HCT116 (cell line): Measurements from ENCODE around the gene ANKRD44. TPM values are rescaled to one million over a fixed set of nuclear protein-coding genes. Genes with fewer than 3 reads are reported as not detected.

ENCODE experiments used
- ATAC-seq: fragments of 200-7000 bp; cut with Tn5 transposase; 2 replicates; pipeline ENCODE4 v1.9.1; 2020; ENCODE audit warnings: mild to moderate bottlenecking, moderate library complexity
- BruUV-seq: library from RNA; stranded (reverse); fragments of 400-500 nt; replicated peaks from 2 replicates; lab custom pipeline; 2021; lab: Mats Ljungman, UMichigan
- CTCF ChIA-PET: fragments of 300-600 bp; sonication (Branson Sonifier 250); formaldehyde crosslinking; loops from one replicate; lab custom pipeline; 2021; ENCODE audit warnings: antibody characterized with exemption; lab: Charles Lee
- POLR2A ChIA-PET: fragments of 300-600, 350-600 bp; sonication (Branson Sonifier 250); formaldehyde crosslinking; loops from one replicate; lab custom pipeline; 2021; ENCODE audit warnings: antibody characterized with exemption; lab: Charles Lee
- RAD21 ChIA-PET, 2 experiments: fragments of 300-600 bp; sonication (Branson Sonifier 250); formaldehyde crosslinking; loops; one replicate each; lab custom pipeline; 2023; ENCODE audit warnings: low total read pairs in 2 of 2; ENCODE audit not compliant: uncharacterized antibody in 2 of 2, unreplicated experiment in 2 of 2, low non-redundant PET in 1 of 2; lab: Charles Lee
- DNase-seq: peaks from one replicate; pipeline ENCODE4 v3.0.0-alpha.2; 2010; ENCODE audit warnings: low read depth, low spot score
- H2AFZ ChIP-seq: fragments of 200-600 bp; shearing (Covaris generic), sonication (generic); 2 replicates; pipeline ENCODE4 v1.6.1; 2017; ENCODE audit warnings: low read depth, mixed run types, mixed read lengths, antibody characterized with exemption, low read length; ENCODE audit not compliant: poor library complexity, severe bottlenecking
- H3K27ac ChIP-seq: 2 replicates; pipeline ENCODE4 v1.5.1; 2012; ENCODE audit warnings: low read depth, low read length
- H3K27me3 ChIP-seq: fragments of 200-600 bp; sonication (generic); 2 replicates; pipeline ENCODE4 v1.6.1; 2016; ENCODE audit warnings: mixed run types, low read length, mixed read lengths; ENCODE audit not compliant: insufficient read depth
- H3K36me3 ChIP-seq, 2 experiments: fragments of 200-500 bp in 1 of 2; fragments of 200-600 bp in 1 of 2; sonication (Bioruptor generic) in 1 of 2; sonication (generic) in 1 of 2; 2 replicates each; pipeline versions ENCODE4 v1.5.1 to v1.6.1; 2014 to 2016; ENCODE audit warnings: low read length in 2 of 2, inconsistent platforms in 1 of 2, mixed read lengths in 1 of 2, mixed run types in 1 of 2; ENCODE audit not compliant: insufficient read depth in 2 of 2, control insufficient read depth in 1 of 2
- H3K4me1 ChIP-seq, 2 experiments: fragments of 200-600 bp in 1 of 2; sonication (generic) in 1 of 2; 2 replicates each; pipeline versions ENCODE4 v1.5.1 to v1.6.1; 2012 to 2017; ENCODE audit warnings: low read length in 2 of 2, inconsistent platforms in 1 of 2, mild to moderate bottlenecking in 1 of 2, mixed read lengths in 1 of 2, mixed run types in 1 of 2, moderate library complexity in 1 of 2; ENCODE audit not compliant: insufficient read depth in 2 of 2, control insufficient read depth in 1 of 2
- H3K4me2 ChIP-seq: fragments of 200-600 bp; sonication (generic); 2 replicates; pipeline ENCODE4 v1.6.1; 2017; ENCODE audit warnings: mixed run types, low read length, mixed read lengths
- H3K4me3 ChIP-seq, 2 experiments: fragments of 200-600 bp in 1 of 2; sonication (generic) in 1 of 2; replicated peaks in 1 of 2; 2 replicates each; pipeline ENCODE4 v1.5.1; 2011 to 2016; ENCODE audit warnings: low read length in 2 of 2, control low read depth in 1 of 2, low read depth in 1 of 2, mild to moderate bottlenecking in 1 of 2, mixed read lengths in 1 of 2, mixed run types in 1 of 2
- H3K79me2 ChIP-seq: fragments of 200-600 bp; sonication (generic); 2 replicates; pipeline ENCODE4 v1.6.1; 2017; ENCODE audit warnings: mild to moderate bottlenecking, mixed run types, low read length, moderate library complexity, mixed read lengths; ENCODE audit not compliant: insufficient read depth
- H3K9ac ChIP-seq: fragments of 200-600 bp; sonication (generic); 2 replicates; pipeline ENCODE4 v1.6.1; 2016; ENCODE audit warnings: low read length, mixed read lengths
- H3K9me2 ChIP-seq: fragments of 200-600 bp; sonication (generic), shearing (Covaris generic); 2 replicates; pipeline ENCODE4 v1.6.1; 2017; ENCODE audit warnings: mixed run types, mild to moderate bottlenecking, moderate library complexity; ENCODE audit not compliant: insufficient read depth
- H3K9me3 ChIP-seq, 2 experiments: fragments of 200-500 bp in 1 of 2; fragments of 200-600 bp in 1 of 2; sonication (Bioruptor generic) in 1 of 2; sonication (generic) in 1 of 2; 2 replicates each; pipeline ENCODE4 v1.6.1; 2014 to 2017; ENCODE audit warnings: low read length in 2 of 2, mixed read lengths in 2 of 2, inconsistent platforms in 1 of 2, low read depth in 1 of 2, mild to moderate bottlenecking in 1 of 2, mixed run types in 1 of 2, moderate library complexity in 1 of 2; ENCODE audit not compliant: control insufficient read depth in 1 of 2, insufficient read depth in 1 of 2
- H4K20me1 ChIP-seq: fragments of 200-600 bp; sonication (generic), shearing (Covaris generic); 2 replicates; pipeline ENCODE4 v1.6.1; 2017; ENCODE audit warnings: mixed run types, mild to moderate bottlenecking, moderate library complexity; ENCODE audit not compliant: insufficient read depth
- EGR1 ChIP-seq: IDR thresholded peaks from 2 replicates; pipeline ENCODE4 v1.6.1; 2012; ENCODE audit warnings: low read depth
- EZH2 ChIP-seq: fragments of 200-600 bp; sonication (generic); IDR thresholded peaks from 2 replicates; pipeline ENCODE4 v1.6.1; 2017; ENCODE audit warnings: antibody characterized with exemption, mixed run types
- POLR2A ChIP-seq: IDR thresholded peaks from 2 replicates; pipeline ENCODE4 v1.7.0; 2011; ENCODE audit warnings: borderline replicate concordance; ENCODE audit not compliant: insufficient read depth, insufficient read length; ENCODE audit errors: extremely low read depth
- RAD21 ChIP-seq: IDR thresholded peaks from 2 replicates; pipeline ENCODE4 v1.6.1; 2012; ENCODE audit warnings: low read depth, mild to moderate bottlenecking
- ZFX ChIP-seq: fragments of 450-650 bp; IDR thresholded peaks from 2 replicates; pipeline ENCODE4 v1.6.1; 2017
- ZNF274 ChIP-seq: fragments of 200-500 bp; sonication (Bioruptor generic); IDR thresholded peaks from 2 replicates; pipeline ENCODE4 v1.6.1; 2014; ENCODE audit warnings: mild to moderate bottlenecking, low read depth, low read length, inconsistent platforms
- intact Hi-C: fragments of 100-400 bp; cut with micrococcal nuclease; formaldehyde crosslinking; loops from 2 replicates; pipeline ENCODE4 v1.10.0; 2022
- total RNA-seq: library from RNA; stranded (reverse); gene quantifications from one replicate; pipeline ENCODE4 v1.2.1, GENCODE V29; 2021; ENCODE audit not compliant: unreplicated experiment
- TF ChIP-seq, protein P1 (sequence below), 3 experiments: fragments of 200-600 bp in 1 of 3; sonication (generic) in 1 of 3; IDR thresholded peaks in 2 of 3; conservative IDR thresholded peaks in 1 of 3; 2 replicates each; pipeline ENCODE4 v1.5.1; 2012 to 2017; ENCODE audit warnings: low read depth in 2 of 3, low read length in 2 of 3, antibody characterized with exemption in 1 of 3, borderline replicate concordance in 1 of 3, control low read depth in 1 of 3, mild to moderate bottlenecking in 1 of 3, mixed read lengths in 1 of 3, mixed run types in 1 of 3, moderate library complexity in 1 of 3; ENCODE audit not compliant: insufficient read depth in 1 of 3
- TF ChIP-seq, protein P2 (sequence below): IDR thresholded peaks from 2 replicates; pipeline ENCODE4 v1.6.1; 2012
- TF ChIP-seq, protein P3 (sequence below): IDR thresholded peaks from 2 replicates; pipeline ENCODE4 v1.6.1; 2012
- TF ChIP-seq, protein P4 (sequence below): IDR thresholded peaks from 2 replicates; pipeline ENCODE4 v1.6.1; 2012; ENCODE audit warnings: low read depth

The ANKRD44 gene
- total RNA-seq, 1 experiment from 2014 or later = 2.7 TPM

DNA sequence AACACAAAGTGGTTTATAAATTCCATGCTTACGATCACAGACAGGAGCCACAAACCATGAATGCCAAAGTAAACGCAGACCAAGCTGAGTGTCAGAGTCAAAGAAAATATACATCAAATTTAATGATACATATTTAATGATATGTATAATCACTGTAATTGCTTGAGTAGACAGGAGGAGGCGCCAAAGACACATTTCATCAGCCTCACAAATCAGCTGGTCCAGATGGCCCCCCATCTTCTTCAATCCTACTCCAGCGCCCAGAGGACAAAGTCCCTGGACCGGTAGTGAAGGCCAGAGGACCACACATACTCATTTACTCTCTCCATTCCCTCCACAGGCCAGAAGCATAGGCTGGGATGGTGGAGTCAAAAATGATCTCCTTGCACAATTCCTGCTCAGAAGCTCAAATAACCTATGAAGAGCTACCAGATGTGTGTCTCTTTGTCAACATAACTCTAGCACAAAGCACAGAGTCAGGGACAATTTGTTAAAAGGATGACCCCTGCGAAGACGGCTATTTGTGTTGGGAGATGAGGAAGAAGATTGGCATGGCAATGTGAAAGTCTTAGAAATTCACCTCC lies 234.7 kb downstream of the ANKRD44 start:
- ATAC-seq (0 out of 2 replicates have a peak, but pooled peaks have one; percentile 46), DNase-seq (no peak)
- H3K79me2 ChIP-seq = no peaks in the 10 kb centered on the region
- H3K36me3 ChIP-seq = no peaks in the 10 kb centered on the region
- peaks cover 2 to 3% of the 10 kb centered on the region in 2 experiments; a peak in 2 of 4 replicates for H3K4me1 ChIP-seq
- CTCF ChIA-PET = interaction anchor here (0.8 to 1.2 kb wide), 2 partner anchors 38 to 93 kb away, joined by 3 to 7 read pairs; no protein-coding TSS in a partner anchor
- RAD21 ChIA-PET = no interaction called here
- H3K4me2 ChIP-seq = no peak overlapping the region
- H2AFZ ChIP-seq = no peak overlapping the region
- no peaks in the 10 kb centered on the region for H3K27me3 ChIP-seq
- intact Hi-C loops = loop anchor here (1.0 kb wide), 1 partner anchor 302 kb away; no protein-coding TSS in a partner anchor
- no peaks in the 10 kb centered on the region for H3K9me2 ChIP-seq
- no TSS peak for BruUV-seq
- H3K4me3 ChIP-seq = no peak overlapping the region
- H3K27ac ChIP-seq = no peak overlapping the region
- POLR2A ChIA-PET = no interaction called here
- no peaks in the 10 kb centered on the region for H4K20me1 ChIP-seq
- no peak overlapping the region for H3K9ac ChIP-seq
- H3K9me3 ChIP-seq = no peaks in the 10 kb centered on the region
- TF ChIP-seq EZH2 = no peak
- TF ChIP-seq ZNF274 = no peak
- TF ChIP-seq, protein P1, sequence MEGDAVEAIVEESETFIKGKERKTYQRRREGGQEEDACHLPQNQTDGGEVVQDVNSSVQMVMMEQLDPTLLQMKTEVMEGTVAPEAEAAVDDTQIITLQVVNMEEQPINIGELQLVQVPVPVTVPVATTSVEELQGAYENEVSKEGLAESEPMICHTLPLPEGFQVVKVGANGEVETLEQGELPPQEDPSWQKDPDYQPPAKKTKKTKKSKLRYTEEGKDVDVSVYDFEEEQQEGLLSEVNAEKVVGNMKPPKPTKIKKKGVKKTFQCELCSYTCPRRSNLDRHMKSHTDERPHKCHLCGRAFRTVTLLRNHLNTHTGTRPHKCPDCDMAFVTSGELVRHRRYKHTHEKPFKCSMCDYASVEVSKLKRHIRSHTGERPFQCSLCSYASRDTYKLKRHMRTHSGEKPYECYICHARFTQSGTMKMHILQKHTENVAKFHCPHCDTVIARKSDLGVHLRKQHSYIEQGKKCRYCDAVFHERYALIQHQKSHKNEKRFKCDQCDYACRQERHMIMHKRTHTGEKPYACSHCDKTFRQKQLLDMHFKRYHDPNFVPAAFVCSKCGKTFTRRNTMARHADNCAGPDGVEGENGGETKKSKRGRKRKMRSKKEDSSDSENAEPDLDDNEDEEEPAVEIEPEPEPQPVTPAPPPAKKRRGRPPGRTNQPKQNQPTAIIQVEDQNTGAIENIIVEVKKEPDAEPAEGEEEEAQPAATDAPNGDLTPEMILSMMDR (IDR thresholded peaks at IDR 0.05 in 2 of 3, conservative IDR thresholded peaks at IDR 0.05 in 1 of 3; ENCODE audit: borderline replicate concordance in 1 of 3, insufficient read depth in 1 of 3, low read depth in 2 of 3, low read length in 2 of 3) = peak; percentile 39 to 60 (median 52); a peak in 5 of 6 replicates
- TF ChIP-seq, protein P2, sequence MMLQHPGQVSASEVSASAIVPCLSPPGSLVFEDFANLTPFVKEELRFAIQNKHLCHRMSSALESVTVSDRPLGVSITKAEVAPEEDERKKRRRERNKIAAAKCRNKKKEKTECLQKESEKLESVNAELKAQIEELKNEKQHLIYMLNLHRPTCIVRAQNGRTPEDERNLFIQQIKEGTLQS = no peak
- TF ChIP-seq EGR1 = no peak
- TF ChIP-seq, protein P3, sequence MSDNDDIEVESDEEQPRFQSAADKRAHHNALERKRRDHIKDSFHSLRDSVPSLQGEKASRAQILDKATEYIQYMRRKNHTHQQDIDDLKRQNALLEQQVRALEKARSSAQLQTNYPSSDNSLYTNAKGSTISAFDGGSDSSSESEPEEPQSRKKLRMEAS = no peak
- TF ChIP-seq, protein P4, sequence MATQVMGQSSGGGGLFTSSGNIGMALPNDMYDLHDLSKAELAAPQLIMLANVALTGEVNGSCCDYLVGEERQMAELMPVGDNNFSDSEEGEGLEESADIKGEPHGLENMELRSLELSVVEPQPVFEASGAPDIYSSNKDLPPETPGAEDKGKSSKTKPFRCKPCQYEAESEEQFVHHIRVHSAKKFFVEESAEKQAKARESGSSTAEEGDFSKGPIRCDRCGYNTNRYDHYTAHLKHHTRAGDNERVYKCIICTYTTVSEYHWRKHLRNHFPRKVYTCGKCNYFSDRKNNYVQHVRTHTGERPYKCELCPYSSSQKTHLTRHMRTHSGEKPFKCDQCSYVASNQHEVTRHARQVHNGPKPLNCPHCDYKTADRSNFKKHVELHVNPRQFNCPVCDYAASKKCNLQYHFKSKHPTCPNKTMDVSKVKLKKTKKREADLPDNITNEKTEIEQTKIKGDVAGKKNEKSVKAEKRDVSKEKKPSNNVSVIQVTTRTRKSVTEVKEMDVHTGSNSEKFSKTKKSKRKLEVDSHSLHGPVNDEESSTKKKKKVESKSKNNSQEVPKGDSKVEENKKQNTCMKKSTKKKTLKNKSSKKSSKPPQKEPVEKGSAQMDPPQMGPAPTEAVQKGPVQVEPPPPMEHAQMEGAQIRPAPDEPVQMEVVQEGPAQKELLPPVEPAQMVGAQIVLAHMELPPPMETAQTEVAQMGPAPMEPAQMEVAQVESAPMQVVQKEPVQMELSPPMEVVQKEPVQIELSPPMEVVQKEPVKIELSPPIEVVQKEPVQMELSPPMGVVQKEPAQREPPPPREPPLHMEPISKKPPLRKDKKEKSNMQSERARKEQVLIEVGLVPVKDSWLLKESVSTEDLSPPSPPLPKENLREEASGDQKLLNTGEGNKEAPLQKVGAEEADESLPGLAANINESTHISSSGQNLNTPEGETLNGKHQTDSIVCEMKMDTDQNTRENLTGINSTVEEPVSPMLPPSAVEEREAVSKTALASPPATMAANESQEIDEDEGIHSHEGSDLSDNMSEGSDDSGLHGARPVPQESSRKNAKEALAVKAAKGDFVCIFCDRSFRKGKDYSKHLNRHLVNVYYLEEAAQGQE = no peak
- no peak for TF ChIP-seq POLR2A
- TF ChIP-seq RAD21 = peak; percentile 58
- no peak for TF ChIP-seq ZFX
